ENCODE results near the gene GUCD1.

DNA sequence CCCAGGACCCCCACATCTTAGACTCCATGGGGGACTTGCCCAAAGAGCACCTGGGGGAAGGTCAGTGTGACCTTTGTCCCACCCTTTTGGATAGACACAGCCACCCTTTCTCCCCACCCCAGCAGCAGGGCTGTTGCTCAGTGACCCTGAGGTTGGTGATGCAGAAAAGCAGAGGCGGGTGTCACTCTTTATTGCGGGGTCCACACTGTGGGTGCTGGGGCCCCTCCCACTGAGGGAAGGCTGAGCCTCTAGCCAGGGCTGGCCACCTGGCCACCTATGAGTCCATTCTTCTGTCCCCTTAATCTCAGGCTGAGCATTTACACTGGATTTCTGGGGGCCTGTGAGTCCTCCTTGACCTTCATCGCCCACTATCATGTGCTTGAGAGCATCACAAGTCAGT is 30.5 kb upstream of the GUCD1 start:
- TF ChIP-seq, protein P1, sequence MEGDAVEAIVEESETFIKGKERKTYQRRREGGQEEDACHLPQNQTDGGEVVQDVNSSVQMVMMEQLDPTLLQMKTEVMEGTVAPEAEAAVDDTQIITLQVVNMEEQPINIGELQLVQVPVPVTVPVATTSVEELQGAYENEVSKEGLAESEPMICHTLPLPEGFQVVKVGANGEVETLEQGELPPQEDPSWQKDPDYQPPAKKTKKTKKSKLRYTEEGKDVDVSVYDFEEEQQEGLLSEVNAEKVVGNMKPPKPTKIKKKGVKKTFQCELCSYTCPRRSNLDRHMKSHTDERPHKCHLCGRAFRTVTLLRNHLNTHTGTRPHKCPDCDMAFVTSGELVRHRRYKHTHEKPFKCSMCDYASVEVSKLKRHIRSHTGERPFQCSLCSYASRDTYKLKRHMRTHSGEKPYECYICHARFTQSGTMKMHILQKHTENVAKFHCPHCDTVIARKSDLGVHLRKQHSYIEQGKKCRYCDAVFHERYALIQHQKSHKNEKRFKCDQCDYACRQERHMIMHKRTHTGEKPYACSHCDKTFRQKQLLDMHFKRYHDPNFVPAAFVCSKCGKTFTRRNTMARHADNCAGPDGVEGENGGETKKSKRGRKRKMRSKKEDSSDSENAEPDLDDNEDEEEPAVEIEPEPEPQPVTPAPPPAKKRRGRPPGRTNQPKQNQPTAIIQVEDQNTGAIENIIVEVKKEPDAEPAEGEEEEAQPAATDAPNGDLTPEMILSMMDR (IDR thresholded peaks at IDR 0.05; ENCODE audit: insufficient read depth, low read length, poor library complexity, severe bottlenecking): no peak
- TF ChIP-seq EZH2phosphoT487 (conservative IDR thresholded peaks at IDR 0.05; ENCODE audit: low read length): no peak

Data from SU-DHL-6 (cell line).